Measurements from ENCODE around the gene SNAI3. TPM values are rescaled to one million over a fixed set of nuclear protein-coding genes. Genes with fewer than 3 reads are reported as not detected.
"Not testable (repeated sequence)": the region's sequence is repeated elsewhere in the genome, so short reads cannot be mapped to it uniquely, and the experiment has no call there.

The SNAI3 gene
- total and polyA plus RNA-seq, 10 donors, result 4.8 to 7.8 (median 6.4) TPM

- H3K27ac ChIP-seq, result no peak overlapping the region
- intact Hi-C loops (cut with DNase I; ENCODE audit: low total_unique reads), result no loop called here
- peaks cover 0 to 7% (median 7%) of the 10 kb centered on the region in 6 donors for H3K4me1 ChIP-seq
- no peaks in the 10 kb centered on the region for H3K9me3 ChIP-seq
- TF ChIP-seq POLR2AphosphoS5 (IDR thresholded peaks at IDR 0.05), result no peak
- no peak for TF ChIP-seq CTCF (IDR thresholded peaks at IDR 0.05 in 8 of 11, conservative IDR thresholded peaks at IDR 0.05 in 3 of 11)
- no peak for TF ChIP-seq POLR2A (IDR thresholded peaks at IDR 0.05)
- H3K27me3 ChIP-seq (replicated peaks in 1 of 7), result no peaks in the 10 kb centered on the region
- H3K36me3 ChIP-seq, result peaks cover 0 to 34% (median 0%) of the 10 kb centered on the region in 6 donors
- H3K4me3 ChIP-seq, result no peak overlapping the region
- DNase-seq, result no peak
- WGBS, 5 donors, result 81 to 96% (median 87%) methylated on average over 10 of the region's 10 CpGs
Observed at GRCh38 chr16:88669980-88670379, 16.3 kb downstream of the SNAI3 start.

DNA sequence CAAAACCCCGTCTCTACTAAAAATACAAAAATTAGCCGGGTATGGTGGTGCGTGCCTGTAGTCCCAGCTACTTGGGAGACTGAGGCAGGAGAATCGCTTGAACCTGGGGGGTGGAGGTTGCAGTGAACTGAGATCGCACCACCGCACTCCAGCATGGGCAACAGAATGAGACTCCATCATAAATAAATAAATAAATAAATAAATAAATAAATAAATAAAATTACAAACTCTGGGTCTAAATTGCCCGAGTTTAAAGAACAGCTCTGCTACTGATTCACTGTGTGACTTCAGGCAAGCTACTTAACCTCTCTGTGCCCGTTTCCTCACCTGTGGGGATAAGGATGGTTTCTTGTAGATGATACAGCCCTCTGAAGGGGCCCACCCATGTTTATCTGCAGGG, 16.8 kb downstream of the SNAI3 start:
- H3K4me3 ChIP-seq; intact Hi-C loops (cut with DNase I; ENCODE audit: low total_unique reads); H3K27me3 ChIP-seq (replicated peaks in 1 of 7); DNase-seq; H3K9me3 ChIP-seq; H3K27ac ChIP-seq: not testable (repeated sequence)
- 93 to 96% (median 95%) methylated on average over 8 of the region's 8 CpGs for WGBS, 5 donors
- H3K4me1 ChIP-seq, result peaks cover 2 to 12% (median 12%) of the 10 kb centered on the region in 6 donors
- peaks cover 0 to 29% (median 0%) of the 10 kb centered on the region in 6 donors for H3K36me3 ChIP-seq

GRCh38 chr16:88667461-88667860, 18.8 kb downstream of the SNAI3 start:
- H3K4me1 ChIP-seq, result peaks cover 10 to 25% (median 21%) of the 10 kb centered on the region in 6 donors
- H3K9me3 ChIP-seq, result no peaks in the 10 kb centered on the region
- intact Hi-C loops (cut with DNase I; ENCODE audit: low total_unique reads), result no loop called here
- WGBS, 5 donors, result 69 to 83% (median 74%) methylated on average over 5 of the region's 5 CpGs
- H3K36me3 ChIP-seq, result peaks cover 0 to 18% (median 0%) of the 10 kb centered on the region in 6 donors
- TF ChIP-seq CTCF (IDR thresholded peaks at IDR 0.05 in 8 of 11, conservative IDR thresholded peaks at IDR 0.05 in 3 of 11), result no peak
- TF ChIP-seq POLR2AphosphoS5 (IDR thresholded peaks at IDR 0.05), result no peak
- TF ChIP-seq POLR2A (IDR thresholded peaks at IDR 0.05), result no peak
- DNase-seq, result no peak
- no peak overlapping the region for H3K27ac ChIP-seq
- no peak overlapping the region for H3K4me3 ChIP-seq
- H3K27me3 ChIP-seq (replicated peaks in 1 of 7), result no peaks in the 10 kb centered on the region

DNA sequence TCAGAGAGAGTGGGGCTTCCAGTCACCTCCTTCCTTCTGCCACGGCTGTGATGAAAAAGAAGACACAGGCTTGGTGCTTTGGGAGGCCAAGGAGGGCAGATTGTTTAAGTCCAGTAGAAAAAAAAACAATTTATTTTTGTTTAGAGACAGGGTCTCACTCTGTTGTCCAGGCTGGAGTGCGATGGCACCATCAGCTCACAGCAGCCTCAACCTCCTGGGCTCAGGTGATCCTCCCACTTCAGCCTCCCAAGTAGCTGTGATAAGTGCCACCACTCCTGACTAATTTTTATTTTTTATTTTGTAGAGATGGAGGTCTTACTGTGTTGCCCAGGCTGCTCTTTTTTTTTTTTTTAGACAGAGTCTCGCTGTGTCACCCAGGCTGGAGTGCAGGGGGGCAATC, 20.7 kb downstream of the SNAI3 start:
- no peaks in the 10 kb centered on the region for H3K9me3 ChIP-seq
- H3K4me1 ChIP-seq, result peaks cover 16 to 44% (median 36%) of the 10 kb centered on the region in 6 donors
- H3K4me3 ChIP-seq, result no peak overlapping the region
- intact Hi-C loops (cut with DNase I; ENCODE audit: low total_unique reads), result no loop called here
- no peaks in the 10 kb centered on the region for H3K27me3 ChIP-seq (replicated peaks in 1 of 7)
- 82 to 96% (median 91%) methylated on average over 3 of the region's 3 CpGs for WGBS, 5 donors
- TF ChIP-seq POLR2AphosphoS5 (IDR thresholded peaks at IDR 0.05), result no peak
- TF ChIP-seq POLR2A (IDR thresholded peaks at IDR 0.05), result no peak
- TF ChIP-seq CTCF (IDR thresholded peaks at IDR 0.05 in 8 of 11, conservative IDR thresholded peaks at IDR 0.05 in 3 of 11), result no peak
- no peak for DNase-seq
- H3K36me3 ChIP-seq, result peaks cover 0 to 8% (median 0%) of the 10 kb centered on the region in 6 donors
- H3K27ac ChIP-seq, result no peak overlapping the region

GRCh38 chr16:88665148-88665547, 21.2 kb downstream of the SNAI3 start:
- no peak for DNase-seq
- peaks cover 0 to 11% (median 0%) of the 10 kb centered on the region in 6 donors for H3K36me3 ChIP-seq
- WGBS, 5 donors, result 67 to 79% (median 77%) methylated on average over 4 of the region's 4 CpGs
- H3K27me3 ChIP-seq (replicated peaks in 1 of 7), result no peaks in the 10 kb centered on the region
- peaks cover 16 to 48% (median 36%) of the 10 kb centered on the region in 6 donors for H3K4me1 ChIP-seq
- intact Hi-C loops (cut with DNase I; ENCODE audit: low total_unique reads), result no loop called here
- H3K27ac ChIP-seq, result no peak overlapping the region
- TF ChIP-seq POLR2A (IDR thresholded peaks at IDR 0.05) (no peak), CTCF (IDR thresholded peaks at IDR 0.05 in 8 of 11, conservative IDR thresholded peaks at IDR 0.05 in 3 of 11) (no peak), POLR2AphosphoS5 (IDR thresholded peaks at IDR 0.05) (peak in 1 of 3 donors; percentile 50)
- no peak overlapping the region for H3K4me3 ChIP-seq
- no peaks in the 10 kb centered on the region for H3K9me3 ChIP-seq

All from spleen (tissue), 11 donors.